HG03354 (cell line): Measurements from ENCODE around the gene SLC24A2.
"Not testable (repeated sequence)": the region's sequence is repeated elsewhere in the genome, so short reads cannot be mapped to it uniquely, and the experiment has no call there.

Source experiments
- ATAC-seq: cut with Tn5 transposase; IDR thresholded peaks from one replicate; pipeline ENCODE4 v1.9.1; 2021; ENCODE audit warnings: mild to moderate bottlenecking; ENCODE audit not compliant: unreplicated experiment, poor library complexity, severe bottlenecking

The SLC24A2 gene

DNA sequence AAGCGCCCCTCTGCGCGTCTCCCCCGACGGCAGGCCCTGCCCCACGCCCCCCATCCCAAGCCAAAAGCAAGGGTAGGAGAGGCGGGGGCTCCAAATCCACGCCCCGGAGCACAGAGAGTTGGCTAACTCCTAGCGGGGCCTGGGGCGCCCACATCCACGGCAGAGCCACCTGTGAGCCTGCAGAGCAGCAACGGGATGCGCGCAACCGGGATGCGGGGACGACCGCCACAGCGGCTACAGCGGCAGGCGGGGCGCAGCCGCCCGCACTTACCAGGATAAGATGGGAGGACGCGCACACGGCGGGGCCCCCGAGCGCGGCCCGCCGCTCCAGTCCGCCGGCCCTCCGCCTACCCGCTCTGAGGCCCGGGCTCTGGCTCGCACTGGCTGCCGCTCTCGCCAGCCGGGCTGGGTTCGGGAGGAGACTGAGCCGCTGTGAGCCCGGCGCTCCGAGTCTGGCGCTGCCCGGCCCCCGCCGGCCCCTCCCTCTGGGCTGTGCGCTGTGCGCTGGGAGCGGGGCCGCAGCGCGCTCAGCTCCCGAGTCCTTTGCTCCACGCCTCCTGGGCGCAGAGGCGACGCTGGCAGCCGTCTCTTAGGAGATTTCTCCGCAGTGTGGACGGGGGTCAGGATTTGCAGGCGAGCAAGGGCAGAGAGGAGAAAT, at the start of gene SLC24A2:
TSS of gene SLC24A2 (minus strand) at position 424 of the 658 bp plus-strand sequence.
- ATAC-seq: no peak

DNA sequence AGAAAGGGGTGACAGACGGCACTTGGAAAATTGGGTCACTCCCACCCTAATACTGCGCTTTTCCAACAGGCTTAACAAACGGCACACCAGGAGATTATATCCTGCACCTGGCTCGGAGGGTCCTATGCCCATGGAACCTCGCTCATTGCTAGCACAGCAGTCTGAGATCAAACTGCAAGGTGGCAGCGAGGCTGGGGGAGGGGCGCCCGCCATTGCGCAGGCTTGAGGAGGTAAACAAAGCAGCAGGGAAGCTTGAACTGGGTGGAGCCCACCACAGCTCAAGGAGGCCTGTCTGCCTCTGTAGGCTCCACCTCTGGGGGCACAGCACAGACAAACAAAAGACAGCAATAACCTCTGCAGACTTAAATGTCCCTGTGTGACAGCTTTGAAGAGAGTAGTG, 44.5 kb upstream of the SLC24A2 start:
- not testable (repeated sequence) for ATAC-seq

DNA sequence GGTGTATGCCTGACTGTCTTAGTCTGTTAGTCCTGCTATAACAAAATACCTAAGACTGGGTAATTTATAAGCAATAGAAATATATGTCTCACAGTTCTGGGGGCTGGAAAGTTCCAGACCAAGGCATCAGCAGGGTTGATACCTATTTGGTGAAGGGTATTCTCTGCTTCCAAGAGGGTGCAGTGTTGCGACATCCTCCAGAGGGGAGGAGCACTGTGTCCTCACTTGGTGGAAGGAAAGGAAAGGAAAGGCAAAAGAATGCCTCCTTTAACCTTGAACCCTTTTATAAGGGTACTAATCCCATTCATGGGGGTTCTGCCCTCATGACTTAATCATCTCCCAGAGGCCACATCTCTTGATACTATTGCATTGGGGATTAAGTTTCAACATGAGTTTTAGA, 42.0 kb upstream of the SLC24A2 start:
- no peak for ATAC-seq

DNA sequence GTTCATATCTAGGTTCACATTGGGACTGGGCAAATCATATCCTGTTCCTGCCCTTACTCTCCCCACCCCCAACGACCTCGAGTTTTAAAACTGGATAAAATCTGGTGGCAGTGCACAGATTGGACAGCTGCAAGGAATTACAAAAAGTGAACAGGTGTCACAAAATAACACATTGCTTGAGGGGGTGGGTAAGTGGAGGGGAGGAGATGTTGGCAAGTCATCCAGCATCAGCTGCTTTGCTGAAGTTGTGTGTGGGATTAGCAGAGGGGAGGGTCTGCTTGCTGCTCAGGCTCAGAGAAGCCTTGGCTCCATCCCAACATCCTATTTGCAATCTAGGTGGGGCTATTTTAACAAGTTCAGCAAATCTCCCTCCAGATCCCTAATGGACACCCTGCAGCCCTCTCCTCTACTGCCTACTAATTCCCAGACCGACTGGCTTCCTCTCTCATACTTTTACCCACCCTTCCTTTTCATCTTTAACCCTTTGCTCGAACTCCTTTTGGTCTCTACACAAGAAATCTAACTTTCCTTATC, 39.8 kb upstream of the SLC24A2 start:
- ATAC-seq: no peak

DNA sequence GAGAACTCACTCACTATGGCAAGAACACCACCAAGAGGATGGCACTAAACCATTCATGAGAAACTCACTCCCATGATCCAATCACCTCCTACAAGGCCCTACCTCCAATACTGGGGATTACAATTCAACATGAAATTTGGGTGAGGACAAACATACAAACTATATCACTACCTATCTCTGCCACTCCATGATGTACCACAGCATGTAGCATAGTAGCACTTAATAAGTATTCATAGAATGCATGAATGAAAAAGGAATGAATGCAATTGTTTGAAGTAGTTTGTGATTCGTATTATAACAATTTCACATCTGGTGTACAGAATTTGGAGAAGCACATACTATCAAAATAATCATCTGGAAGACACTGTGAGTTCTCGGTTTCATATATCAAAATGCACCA, 27.9 kb upstream of the SLC24A2 start:
- ATAC-seq: no peak

DNA sequence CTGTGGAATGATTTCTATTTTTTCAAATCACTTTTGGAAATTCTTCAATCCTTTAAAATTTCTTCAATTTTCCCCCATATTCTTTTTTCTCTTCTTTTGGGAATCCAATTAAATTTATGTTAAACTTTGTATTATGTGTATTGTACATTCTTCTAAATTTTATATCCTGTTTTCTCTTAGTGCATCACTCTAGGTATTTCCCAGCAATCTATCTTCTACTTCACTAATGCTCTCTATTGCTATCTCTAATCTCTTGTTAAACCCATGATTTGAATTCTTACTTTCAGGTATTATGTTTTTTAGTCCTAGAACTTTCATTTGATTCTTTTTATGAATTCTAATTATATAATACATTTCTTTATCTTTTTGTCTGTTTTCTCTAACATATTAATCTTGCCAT, 23.4 kb upstream of the SLC24A2 start:
- no peak for ATAC-seq

DNA sequence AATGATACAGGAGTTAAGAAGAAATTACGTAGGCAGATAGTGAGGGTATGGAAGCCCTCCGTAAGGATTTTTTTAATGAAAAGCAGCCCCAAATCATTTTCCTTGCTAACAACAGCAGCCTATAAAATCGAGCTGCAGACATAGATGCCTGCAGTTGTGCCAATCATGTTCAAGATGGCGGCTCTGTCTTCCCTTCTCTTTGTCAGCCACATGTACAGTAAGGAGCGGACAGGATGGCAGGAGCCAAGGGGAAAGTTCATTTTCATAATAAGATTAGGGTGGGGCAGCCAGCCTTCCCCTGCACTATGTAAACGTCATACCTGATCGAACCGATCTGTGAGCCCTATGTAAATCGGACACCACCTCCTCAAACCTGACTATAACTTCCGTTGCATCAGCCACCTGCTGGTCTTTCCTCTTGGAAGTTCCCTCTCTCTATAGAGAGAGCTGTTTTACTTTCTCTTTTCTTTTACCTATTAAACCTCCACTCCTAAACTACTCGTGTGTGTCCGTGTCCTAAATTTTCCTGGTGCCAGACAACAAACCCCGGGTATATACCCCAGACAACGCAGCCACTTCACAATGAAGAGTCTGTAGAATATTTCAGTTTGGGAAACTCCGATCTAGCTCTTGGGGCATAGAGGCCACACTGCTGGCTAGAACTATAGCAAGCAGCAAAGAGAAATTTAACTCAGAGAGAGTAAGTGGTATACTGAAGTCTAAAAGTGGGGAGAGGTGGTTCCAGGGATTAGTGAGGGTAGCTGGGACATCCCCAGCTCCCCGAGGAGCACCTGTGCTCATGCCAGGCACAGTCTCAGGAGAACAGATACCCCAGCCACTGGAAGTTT, 20.8 kb upstream of the SLC24A2 start:
- ATAC-seq: no peak

DNA sequence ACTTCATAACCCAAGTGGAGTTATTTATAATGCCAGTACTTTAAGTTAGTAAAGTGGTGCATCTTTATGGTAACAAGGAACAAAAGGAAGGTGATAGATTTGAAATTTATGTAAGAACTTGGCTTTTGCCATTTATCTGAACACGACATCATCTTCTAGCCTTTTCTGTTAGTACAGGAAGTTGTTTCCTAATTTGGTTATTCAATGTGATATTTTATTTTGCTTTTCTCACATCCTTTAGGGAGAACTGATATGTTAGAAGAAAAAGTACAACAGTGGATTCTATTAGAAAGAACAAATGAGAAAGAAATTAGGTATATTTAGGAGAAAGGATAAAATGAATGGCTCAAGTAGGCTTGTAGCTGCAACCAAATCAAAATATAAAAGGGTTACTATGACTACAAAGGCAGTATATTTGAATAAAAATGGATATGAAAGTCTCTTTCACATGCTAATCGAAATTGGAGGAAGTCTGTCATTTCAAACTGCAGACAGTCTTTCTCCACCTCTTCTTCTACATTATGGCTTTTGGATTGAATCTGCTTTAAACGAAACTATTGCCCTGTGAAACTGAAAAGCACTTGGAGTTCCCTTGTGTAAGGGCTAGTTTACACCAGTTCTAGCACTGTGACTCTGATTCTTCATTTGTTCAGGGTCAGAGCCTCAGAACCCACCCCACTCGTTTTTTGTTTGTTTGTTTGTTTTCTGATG, 18.5 kb upstream of the SLC24A2 start:
- no peak for ATAC-seq

DNA sequence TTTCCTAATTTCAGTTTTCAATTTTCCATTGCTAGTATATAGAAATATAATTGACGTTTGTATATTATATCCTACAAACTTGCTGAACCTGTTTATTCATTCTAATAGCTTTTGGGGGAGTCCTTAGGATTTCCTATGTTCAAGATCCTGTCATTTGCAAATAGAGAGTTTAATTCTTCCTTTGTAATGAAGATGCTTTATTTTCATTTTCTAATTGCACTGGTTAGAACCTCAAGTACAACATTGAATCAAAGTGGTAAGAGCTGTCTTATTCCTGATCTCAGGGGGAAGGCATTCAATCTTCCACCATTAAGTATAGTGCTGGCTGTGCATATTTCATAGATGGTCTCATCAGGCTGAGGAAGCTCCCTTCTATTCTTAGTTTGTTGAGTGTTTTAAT, 15.6 kb upstream of the SLC24A2 start:
- ATAC-seq: no peak

DNA sequence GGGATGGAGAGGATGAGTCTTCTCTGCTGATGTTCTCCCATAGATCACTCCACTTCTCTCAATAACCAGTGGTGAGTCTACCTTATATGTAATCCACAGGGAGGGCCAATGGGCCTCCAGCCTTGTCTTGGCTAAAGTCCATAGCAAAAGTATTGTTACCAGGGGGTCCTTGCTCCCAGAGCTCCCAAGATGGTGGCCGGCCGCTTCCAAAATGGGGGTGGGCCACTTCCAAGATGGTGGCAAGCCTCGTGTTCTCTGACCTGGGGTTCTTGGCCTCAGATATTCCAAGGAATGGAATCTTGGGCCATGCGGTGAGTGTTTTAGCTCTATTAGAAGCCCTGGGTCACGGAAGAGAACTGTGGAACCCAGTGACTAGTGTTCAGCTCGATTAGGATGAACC, 12.0 kb upstream of the SLC24A2 start:
- ATAC-seq: no peak

DNA sequence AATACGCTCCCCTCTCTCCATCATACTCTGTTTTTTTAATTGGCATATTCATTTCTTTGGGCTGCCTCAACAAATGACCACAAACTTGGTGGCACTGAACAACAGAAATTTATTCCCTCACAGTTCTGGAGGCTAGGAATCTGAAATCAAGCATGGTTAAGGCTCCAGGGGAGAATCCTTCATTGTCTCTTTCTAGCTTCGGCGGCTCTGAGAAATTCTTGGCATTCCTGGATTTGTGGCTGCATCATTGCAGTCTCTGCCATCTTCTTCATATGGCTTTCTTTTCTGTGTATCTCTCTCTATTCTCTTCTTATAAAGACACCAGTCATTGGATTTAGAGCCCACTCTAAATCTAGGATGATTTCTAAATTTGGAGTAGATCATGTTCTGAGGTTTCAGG, 10.9 kb upstream of the SLC24A2 start:
- no peak for ATAC-seq

DNA sequence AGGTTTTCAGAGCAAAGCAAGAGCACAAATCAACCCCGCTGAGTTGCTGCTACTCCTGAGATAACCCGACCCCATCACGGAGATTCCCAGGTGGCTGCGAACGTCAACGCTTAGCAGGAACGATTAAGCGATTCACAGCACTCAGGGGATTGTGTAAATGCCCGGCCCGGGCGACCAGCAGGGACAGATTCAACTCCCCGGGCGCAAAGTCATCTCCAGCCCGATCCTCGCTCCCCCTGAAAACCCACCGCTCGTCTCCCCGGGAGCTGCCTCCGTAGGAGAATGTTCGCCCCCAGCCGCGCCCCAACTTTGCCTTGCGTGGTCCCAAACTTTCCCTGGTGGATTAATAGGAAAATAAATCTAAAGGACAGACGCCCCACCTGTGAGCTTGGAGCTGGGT, 685 bp downstream of the SLC24A2 start:
- no peak for ATAC-seq

DNA sequence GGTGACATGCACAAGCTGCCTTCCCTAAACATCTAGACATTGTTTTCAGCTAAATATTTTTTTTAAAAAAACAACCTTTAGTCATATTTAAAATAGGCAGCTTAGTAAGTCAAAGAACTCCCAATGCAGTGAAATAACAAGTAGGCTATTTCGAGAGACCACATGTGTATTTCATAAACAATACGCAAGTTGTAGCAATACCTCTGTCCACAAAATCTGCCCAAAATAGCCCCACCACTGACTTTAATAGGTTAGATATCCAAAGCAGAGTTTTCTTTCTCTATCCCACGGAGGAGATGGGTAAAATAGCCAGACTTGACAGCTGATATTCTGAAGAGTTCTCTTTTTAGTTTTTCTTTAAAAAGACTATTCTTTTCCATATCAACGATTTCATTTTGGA, 1.2 kb downstream of the SLC24A2 start:
- ATAC-seq: no peak

DNA sequence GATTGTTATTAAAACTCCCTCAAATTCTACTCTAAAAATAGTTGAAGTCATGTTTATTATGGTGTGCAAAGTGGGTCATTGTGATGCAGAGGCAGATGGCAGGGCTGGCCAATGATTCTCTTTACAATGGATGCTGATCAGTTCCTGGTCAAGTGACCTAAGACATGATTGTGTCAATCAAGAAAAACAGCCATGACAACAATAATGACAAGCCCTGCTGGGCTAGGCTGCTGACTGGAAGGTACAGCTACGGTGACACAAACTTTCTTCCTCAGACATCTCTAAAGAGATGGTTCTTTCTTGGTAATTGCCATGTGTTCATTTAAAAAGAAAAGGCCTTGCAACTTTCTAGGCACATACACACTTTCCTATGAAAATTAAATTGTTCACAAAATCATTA, 3.6 kb downstream of the SLC24A2 start:
- ATAC-seq: no peak

DNA sequence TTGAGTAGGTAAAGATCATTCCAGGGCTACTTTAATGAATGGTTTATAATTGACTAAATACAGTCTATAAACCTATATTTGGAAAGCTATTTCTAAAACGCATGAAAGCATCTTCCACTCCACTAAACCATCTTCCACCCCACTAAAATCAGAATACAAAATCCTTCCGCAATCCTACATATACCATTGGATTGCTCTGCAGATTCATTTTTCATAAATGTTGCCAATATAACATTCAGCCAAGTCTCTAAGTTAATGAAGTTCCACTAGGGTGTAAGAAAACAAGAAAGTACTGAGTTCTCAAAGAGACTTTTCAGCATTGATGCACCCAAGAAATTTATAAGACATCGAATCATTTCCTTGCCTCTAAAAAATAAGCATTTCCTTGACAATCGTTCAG, 4.7 kb downstream of the SLC24A2 start:
- no peak for ATAC-seq

DNA sequence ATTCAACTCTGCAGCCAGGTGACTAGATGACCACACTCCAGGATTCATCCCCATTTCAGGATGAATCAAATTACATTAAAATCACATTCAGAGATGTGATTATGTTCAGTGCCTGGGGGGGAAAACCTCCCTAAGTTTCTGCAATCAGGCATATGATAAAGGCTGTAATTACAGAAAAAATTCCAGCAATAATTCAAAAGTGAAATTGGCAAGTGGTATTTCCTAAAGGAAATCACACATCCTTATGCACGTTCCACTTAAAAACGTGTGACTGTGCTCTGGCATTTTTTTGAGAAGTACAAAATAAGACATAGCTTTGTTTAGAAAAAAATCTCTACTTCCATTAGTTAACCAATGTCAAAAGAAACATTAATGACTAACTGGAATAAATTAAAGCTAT, 5.3 kb downstream of the SLC24A2 start:
- ATAC-seq: no peak

DNA sequence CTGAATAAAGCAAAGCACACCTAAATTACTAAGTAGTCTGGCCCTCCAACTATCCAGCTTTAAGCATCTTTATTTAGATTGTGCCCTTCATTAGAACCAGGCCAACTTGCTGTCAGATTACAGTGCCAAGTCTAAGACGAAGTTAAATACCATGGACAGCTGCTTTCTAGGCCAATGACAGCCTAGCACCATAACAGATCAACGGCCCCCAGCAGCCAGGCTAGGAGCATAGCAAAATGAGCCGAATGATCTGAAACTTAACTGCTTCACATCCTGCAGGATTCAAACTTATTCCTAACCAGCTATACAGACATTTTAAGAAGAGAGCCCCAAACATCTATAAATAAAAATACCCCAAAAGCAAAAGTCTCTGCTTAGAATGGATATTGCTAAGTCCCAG, 6.8 kb downstream of the SLC24A2 start:
- no peak for ATAC-seq

DNA sequence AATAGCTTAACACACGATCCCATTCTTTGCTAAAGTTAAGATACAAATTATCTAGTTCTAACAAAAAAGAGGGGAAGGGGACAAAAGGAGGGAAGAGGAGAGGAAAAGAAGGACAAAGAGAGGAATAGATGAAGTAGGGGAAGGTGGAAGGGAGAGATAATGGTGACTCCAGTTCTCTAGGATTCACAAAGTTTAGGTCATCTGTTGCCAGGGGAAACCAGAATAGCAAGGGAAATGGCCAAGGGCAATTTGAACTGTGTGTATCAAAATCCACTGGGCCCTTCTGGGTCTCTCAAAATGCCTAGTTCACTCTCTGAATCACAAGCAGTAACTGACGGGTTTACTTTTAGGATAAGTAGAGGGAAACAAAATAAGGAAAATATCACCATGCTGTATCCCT, 7.6 kb downstream of the SLC24A2 start:
- no peak for ATAC-seq

DNA sequence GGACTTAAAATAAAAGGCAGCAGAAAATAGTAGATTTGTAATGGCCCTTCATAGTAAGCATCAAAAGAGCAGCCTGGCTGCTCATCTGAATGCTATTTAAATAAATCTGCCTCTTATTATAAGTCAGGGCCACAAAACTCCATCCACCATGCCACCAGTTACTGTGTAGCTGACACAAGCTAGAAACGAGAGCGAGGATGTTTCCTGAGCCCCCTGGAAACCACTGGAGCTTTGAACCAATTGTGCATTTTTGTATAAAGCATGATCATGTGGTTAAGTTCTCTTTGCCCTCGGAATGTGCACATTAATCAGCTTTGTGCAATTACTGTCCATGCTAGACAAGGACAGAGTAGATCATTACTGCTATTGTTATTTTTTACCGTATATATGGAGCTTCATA, 17.4 kb downstream of the SLC24A2 start:
- ATAC-seq: no peak

DNA sequence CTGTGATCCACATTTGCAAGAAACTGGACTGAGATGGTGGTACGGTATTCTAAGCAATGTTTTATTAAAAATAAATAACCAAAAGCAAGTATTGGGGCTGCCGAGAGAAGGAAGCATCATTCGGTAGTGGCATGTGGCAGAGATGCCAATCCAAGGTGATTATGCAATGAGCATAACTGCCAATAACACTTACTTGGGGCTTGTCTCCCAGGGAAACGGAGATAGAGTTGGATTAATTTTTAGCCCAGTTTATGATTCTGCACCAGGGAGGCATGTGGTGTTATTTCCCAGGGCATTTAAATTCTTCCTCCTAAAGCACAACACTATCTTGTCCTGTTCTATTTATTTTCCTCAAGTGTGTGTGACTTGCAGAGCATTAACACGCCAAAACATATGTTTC, 17.9 kb downstream of the SLC24A2 start:
- ATAC-seq: no peak

DNA sequence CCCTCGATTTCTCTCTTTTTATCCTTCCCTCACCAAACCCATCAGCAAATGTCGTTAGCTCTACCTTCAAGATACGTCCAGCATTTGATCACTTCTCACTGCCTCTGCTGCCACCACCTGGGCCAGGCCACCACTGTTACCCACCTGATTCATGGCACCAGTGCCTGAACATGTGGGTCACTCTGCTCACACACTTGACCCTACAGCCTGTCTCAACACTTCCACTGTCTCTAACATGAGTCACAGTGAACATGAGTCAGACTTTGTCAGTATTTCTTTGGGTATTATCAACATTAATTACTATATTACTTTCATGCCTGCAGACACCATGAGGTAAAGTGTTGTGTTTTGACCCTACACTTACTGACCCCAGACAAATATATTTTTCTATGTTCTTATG, 19.6 kb downstream of the SLC24A2 start:
- no peak for ATAC-seq
